Stimulated activated CD4-positive, alpha-beta T cell treated with anti-CD3 and anti-CD28 coated beads, Interleukin-1b, Interleukin-23, amount 100 ng/mL, for 4 hours (primary cell): ENCODE measurements around the gene KLRC4.
"Not testable (repeated sequence)": the region's sequence is repeated elsewhere in the genome, so short reads cannot be mapped to it uniquely, and the experiment has no call there.

Experiments used
- DNase-seq, 2 donors: peaks; one replicate each; pipeline ENCODE4 v3.0.0-alpha.2; 2020; ENCODE audit warnings: low read depth in 2 of 2

KLRC4 gene

GRCh38 chr12:10397296-10397695 lies 12.3 kb downstream of the KLRC4 start:
- no peak for DNase-seq

GRCh38 chr12:10396176-10396575 lies 13.4 kb downstream of the KLRC4 start:
- not testable (repeated sequence) for DNase-seq

GRCh38 chr12:10395390-10395998 lies 14.1 kb downstream of the KLRC4 start:
- DNase-seq: no peak

GRCh38 chr12:10394531-10395152 lies 14.9 kb downstream of the KLRC4 start:
- not testable (repeated sequence) for DNase-seq

- DNase-seq: no peak
Observed at GRCh38 chr12:10393291-10393690, 16.3 kb downstream of the KLRC4 start.

GRCh38 chr12:10392394-10392930 lies 17.1 kb downstream of the KLRC4 start:
- no peak for DNase-seq

- DNase-seq: not testable (repeated sequence)
Observed at GRCh38 chr12:10390991-10391390, 18.6 kb downstream of the KLRC4 start.

- DNase-seq: no peak
Observed at GRCh38 chr12:10389904-10390303, 19.7 kb downstream of the KLRC4 start, which contains the start of gene KLRK1. Gene KLRK1 (minus strand): TSS chr12:10390041. CDS start chr12:10388810, 1,231 bp downstream.

GRCh38 chr12:10388624-10389413 lies 20.7 kb downstream of the KLRC4 start:
- DNase-seq: no peak

GRCh38 chr12:10387498-10387897 lies 22.1 kb downstream of the KLRC4 start:
- DNase-seq: not testable (repeated sequence)

- DNase-seq: no peak
Observed at GRCh38 chr12:10386857-10387256, 22.7 kb downstream of the KLRC4 start.

- no peak for DNase-seq
Observed at GRCh38 chr12:10385166-10385613, 24.4 kb downstream of the KLRC4 start.

GRCh38 chr12:10384191-10384590 lies 25.4 kb downstream of the KLRC4 start:
- DNase-seq: no peak

- no peak for DNase-seq
Observed at GRCh38 chr12:10381928-10382628, 27.5 kb downstream of the KLRC4 start.

- not testable (repeated sequence) for DNase-seq
Observed at GRCh38 chr12:10378737-10379136, 30.8 kb downstream of the KLRC4 start.

- DNase-seq: no peak
Observed at GRCh38 chr12:10374624-10375018, 34.9 kb downstream of the KLRC4 start.

GRCh38 chr12:10372559-10372958 lies 37.0 kb downstream of the KLRC4 start:
- DNase-seq: no peak

GRCh38 chr12:10371893-10372535 lies 37.5 kb downstream of the KLRC4 start:
- not testable (repeated sequence) for DNase-seq

GRCh38 chr12:10369557-10370415 lies 39.8 kb downstream of the KLRC4 start:
- DNase-seq: no peak
